NB4 (cell line): ENCODE results near the gene INF2.
"Not testable (repeated sequence)": the region's sequence is repeated elsewhere in the genome, so short reads cannot be mapped to it uniquely, and the experiment has no call there.

Experiments used
- DNase-seq: peaks from one replicate; pipeline ENCODE4 v3.0.0; 2010; ENCODE audit warnings: low read depth
- H3K4me3 ChIP-seq: one replicate; pipeline ENCODE4 v1.5.1; 2011; ENCODE audit warnings: mild to moderate bottlenecking, low read depth, low read length, moderate library complexity
- CTCF ChIP-seq: IDR thresholded peaks from one replicate; pipeline ENCODE4 v1.5.1; 2012; ENCODE audit warnings: low read depth, low read length
- MAX ChIP-seq: IDR thresholded peaks from 2 replicates; pipeline ENCODE4 v1.6.1; 2011; ENCODE audit warnings: low read depth, low read length
- MYC ChIP-seq: IDR thresholded peaks from 2 replicates; pipeline ENCODE4 v1.6.1; 2011; ENCODE audit warnings: low read depth, low read length
- POLR2A ChIP-seq: IDR thresholded peaks from 2 replicates; pipeline ENCODE4 v1.6.1; 2011; ENCODE audit warnings: mild to moderate bottlenecking; ENCODE audit not compliant: insufficient read length; ENCODE audit errors: extremely low read depth

INF2 gene

GRCh38 chr14:104665657-104666522 lies 23.5 kb upstream of the INF2 start:
- no peak for TF ChIP-seq POLR2A
- TF ChIP-seq MYC, result no peak
- no peak for TF ChIP-seq CTCF
- TF ChIP-seq MAX, result no peak
- no peak for DNase-seq
- H3K4me3 ChIP-seq, result no peak overlapping the region

- not testable (repeated sequence) for DNase-seq
Observed at GRCh38 chr14:104666523-104666895, 22.9 kb upstream of the INF2 start.

GRCh38 chr14:104666981-104667380 lies 22.4 kb upstream of the INF2 start:
- TF ChIP-seq CTCF (no peak), MYC (no peak), MAX (no peak), POLR2A (no peak)
- no peak overlapping the region for H3K4me3 ChIP-seq
- no peak for DNase-seq

More at GRCh38 chr14:104666523-104666895, 22.9 kb upstream of the INF2 start:
- not testable (repeated sequence) for H3K4me3 ChIP-seq

- no peak for DNase-seq
- TF ChIP-seq CTCF, result no peak
- no peak for TF ChIP-seq MAX
- no peak for TF ChIP-seq POLR2A
- TF ChIP-seq MYC, result no peak
- H3K4me3 ChIP-seq, result no peak overlapping the region
Observed at GRCh38 chr14:104669697-104670096, 19.7 kb upstream of the INF2 start.

GRCh38 chr14:104671330-104671977 lies 18.0 kb upstream of the INF2 start:
- H3K4me3 ChIP-seq, DNase-seq: not testable (repeated sequence)

- DNase-seq, H3K4me3 ChIP-seq: not testable (repeated sequence)
Observed at GRCh38 chr14:104672119-104672518, 17.3 kb upstream of the INF2 start.

- no peak overlapping the region for H3K4me3 ChIP-seq
- no peak for TF ChIP-seq POLR2A
- no peak for TF ChIP-seq MYC
- no peak for TF ChIP-seq CTCF
- TF ChIP-seq MAX, result no peak
- no peak for DNase-seq
Observed at GRCh38 chr14:104673481-104673880, 15.9 kb upstream of the INF2 start.
